ENCODE measurements around the gene SYNDIG1. TPM values are rescaled to one million over a fixed set of nuclear protein-coding genes. Genes with fewer than 3 reads are reported as not detected.

Gene SYNDIG1
- total RNA-seq, 1 experiment from 2014 or later = not detected

DNA sequence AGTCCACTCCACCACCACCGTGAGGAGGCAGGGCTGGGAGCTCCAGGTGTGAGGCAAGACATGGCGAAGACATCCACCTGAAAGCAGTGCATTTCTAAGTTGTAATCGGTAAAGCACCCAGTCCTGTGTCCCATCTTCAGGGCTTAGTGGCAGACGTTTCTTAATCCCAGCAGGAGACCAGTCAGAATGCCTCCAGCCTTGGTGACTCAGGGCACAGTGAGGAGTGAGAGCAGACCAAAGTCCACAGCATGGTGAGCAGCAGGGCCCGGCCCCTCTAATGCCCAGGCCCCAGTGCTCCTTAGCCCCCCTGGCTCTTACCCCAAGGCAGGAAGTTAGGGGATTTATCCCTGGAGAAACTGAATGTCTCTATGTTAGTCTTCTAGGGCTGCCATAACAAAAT lies 183.9 kb downstream of the SYNDIG1 start:
- CTCF ChIA-PET = no interaction called here

GRCh38 chr20:24654425-24654824 lies 185.0 kb downstream of the SYNDIG1 start:
- Histone ChIP-seq H3K36me3 (ENCODE audit: control insufficient read depth, insufficient read depth, low read length) (no peaks in the 10 kb centered on the region), H3K27me3 (ENCODE audit: control insufficient read depth, insufficient read depth, low read length) (no peaks in the 10 kb centered on the region), H3K9me3 (ENCODE audit: control insufficient read depth, insufficient read depth, low read depth, low read length) (no peaks in the 10 kb centered on the region), H3K4me1 (ENCODE audit: control insufficient read depth, insufficient read depth, low read length) (no peaks in the 10 kb centered on the region), H3K4me3 (ENCODE audit: low read depth in 2 of 2, low read length in 2 of 2) (no peak overlapping the region), H3K27ac (ENCODE audit: low read length) (no peak overlapping the region)
- ATAC-seq = no peak
- no peak for TF ChIP-seq CTCF (IDR thresholded peaks at IDR 0.05)
- no peak for TF ChIP-seq SIN3A (IDR thresholded peaks at IDR 0.05; ENCODE audit: borderline replicate concordance, insufficient read depth, low read depth, low read length)
- TF ChIP-seq, protein P1, sequence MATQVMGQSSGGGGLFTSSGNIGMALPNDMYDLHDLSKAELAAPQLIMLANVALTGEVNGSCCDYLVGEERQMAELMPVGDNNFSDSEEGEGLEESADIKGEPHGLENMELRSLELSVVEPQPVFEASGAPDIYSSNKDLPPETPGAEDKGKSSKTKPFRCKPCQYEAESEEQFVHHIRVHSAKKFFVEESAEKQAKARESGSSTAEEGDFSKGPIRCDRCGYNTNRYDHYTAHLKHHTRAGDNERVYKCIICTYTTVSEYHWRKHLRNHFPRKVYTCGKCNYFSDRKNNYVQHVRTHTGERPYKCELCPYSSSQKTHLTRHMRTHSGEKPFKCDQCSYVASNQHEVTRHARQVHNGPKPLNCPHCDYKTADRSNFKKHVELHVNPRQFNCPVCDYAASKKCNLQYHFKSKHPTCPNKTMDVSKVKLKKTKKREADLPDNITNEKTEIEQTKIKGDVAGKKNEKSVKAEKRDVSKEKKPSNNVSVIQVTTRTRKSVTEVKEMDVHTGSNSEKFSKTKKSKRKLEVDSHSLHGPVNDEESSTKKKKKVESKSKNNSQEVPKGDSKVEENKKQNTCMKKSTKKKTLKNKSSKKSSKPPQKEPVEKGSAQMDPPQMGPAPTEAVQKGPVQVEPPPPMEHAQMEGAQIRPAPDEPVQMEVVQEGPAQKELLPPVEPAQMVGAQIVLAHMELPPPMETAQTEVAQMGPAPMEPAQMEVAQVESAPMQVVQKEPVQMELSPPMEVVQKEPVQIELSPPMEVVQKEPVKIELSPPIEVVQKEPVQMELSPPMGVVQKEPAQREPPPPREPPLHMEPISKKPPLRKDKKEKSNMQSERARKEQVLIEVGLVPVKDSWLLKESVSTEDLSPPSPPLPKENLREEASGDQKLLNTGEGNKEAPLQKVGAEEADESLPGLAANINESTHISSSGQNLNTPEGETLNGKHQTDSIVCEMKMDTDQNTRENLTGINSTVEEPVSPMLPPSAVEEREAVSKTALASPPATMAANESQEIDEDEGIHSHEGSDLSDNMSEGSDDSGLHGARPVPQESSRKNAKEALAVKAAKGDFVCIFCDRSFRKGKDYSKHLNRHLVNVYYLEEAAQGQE (IDR thresholded peaks at IDR 0.05; ENCODE audit: insufficient read depth in 1 of 2, low read depth in 2 of 2, low read length in 1 of 2) = no peak
- TF ChIP-seq TCF7L2 (IDR thresholded peaks at IDR 0.05; ENCODE audit: low read depth, low read length) = no peak
- TF ChIP-seq POLR2AphosphoS5 (IDR thresholded peaks at IDR 0.05; ENCODE audit: low read depth, low read length) = no peak
- in situ Hi-C loops (cut with HindIII; ENCODE audit: low pct_unique_long_range_greater_than_20kb, low sequenced_read_pairs) = no loop called here
- no TSS peak for BruUV-seq (replicated peaks)
- DNase-seq (ENCODE audit: low read depth, low spot score) = no peak
- ChIA-PET CTCF (no interaction called here), POLR2A (no interaction called here)
- intact Hi-C loops (cut with micrococcal nuclease; ENCODE audit: unreplicated experiment) = no loop called here

More for the DNA sequence above, 183.9 kb downstream of the SYNDIG1 start:
- in situ Hi-C loops (cut with HindIII; ENCODE audit: low pct_unique_long_range_greater_than_20kb, low sequenced_read_pairs) (no loop called here), intact Hi-C loops (cut with micrococcal nuclease; ENCODE audit: unreplicated experiment) (no loop called here)
- Histone ChIP-seq H3K36me3 (ENCODE audit: control insufficient read depth, insufficient read depth, low read length) (no peaks in the 10 kb centered on the region), H3K9me3 (ENCODE audit: control insufficient read depth, insufficient read depth, low read depth, low read length) (no peaks in the 10 kb centered on the region), H3K4me3 (ENCODE audit: low read depth in 2 of 2, low read length in 2 of 2) (no peak overlapping the region), H3K4me1 (ENCODE audit: control insufficient read depth, insufficient read depth, low read length) (no peaks in the 10 kb centered on the region), H3K27me3 (ENCODE audit: control insufficient read depth, insufficient read depth, low read length) (no peaks in the 10 kb centered on the region), H3K27ac (ENCODE audit: low read length) (no peak overlapping the region)
- TF ChIP-seq CTCF (IDR thresholded peaks at IDR 0.05) = no peak
- TF ChIP-seq SIN3A (IDR thresholded peaks at IDR 0.05; ENCODE audit: borderline replicate concordance, insufficient read depth, low read depth, low read length) = no peak
- TF ChIP-seq POLR2AphosphoS5 (IDR thresholded peaks at IDR 0.05; ENCODE audit: low read depth, low read length) = no peak
- TF ChIP-seq TCF7L2 (IDR thresholded peaks at IDR 0.05; ENCODE audit: low read depth, low read length) = no peak
- TF ChIP-seq, protein P1 (IDR thresholded peaks at IDR 0.05; ENCODE audit: insufficient read depth in 1 of 2, low read depth in 2 of 2, low read length in 1 of 2) = no peak
- no TSS peak for BruUV-seq (replicated peaks)
- POLR2A ChIA-PET = no interaction called here
- ATAC-seq = no peak; the same call in 1 of the 2 replicates
- no peak for DNase-seq (ENCODE audit: low read depth, low spot score)

All from Panc1 (cell line).